ENCODE data around the gene PELI2.

PELI2 gene

GRCh38 chr14:56208520-56208919 lies 90.3 kb downstream of the PELI2 start:
- no peak for DNase-seq

- DNase-seq: no peak
These were observed 92.4 kb downstream of the PELI2 start for GRCh38 chr14:56210571-56210970.

- no peak for DNase-seq
These were observed 92.9 kb downstream of the PELI2 start for GRCh38 chr14:56211084-56211483.

- no peak for DNase-seq
These were observed 93.6 kb downstream of the PELI2 start for GRCh38 chr14:56211844-56212243.

GRCh38 chr14:56212521-56212920 lies 94.3 kb downstream of the PELI2 start:
- no peak for DNase-seq

GRCh38 chr14:56213306-56213705 lies 95.1 kb downstream of the PELI2 start:
- DNase-seq: no peak

GRCh38 chr14:56215180-56215579 lies 97.0 kb downstream of the PELI2 start:
- no peak for DNase-seq

- DNase-seq: no peak
These were observed 98.6 kb downstream of the PELI2 start for GRCh38 chr14:56216626-56217379.

- DNase-seq: no peak
These were observed 99.3 kb downstream of the PELI2 start for GRCh38 chr14:56217380-56218045.

GRCh38 chr14:56219666-56220413 lies 101.6 kb downstream of the PELI2 start:
- no peak for DNase-seq

GRCh38 chr14:56221382-56222128 lies 103.3 kb downstream of the PELI2 start:
- no peak for DNase-seq

GRCh38 chr14:56224229-56224628 lies 106.0 kb downstream of the PELI2 start:
- DNase-seq: no peak

- no peak for DNase-seq
These were observed 106.8 kb downstream of the PELI2 start for GRCh38 chr14:56224691-56225681.

GRCh38 chr14:56235388-56235787 lies 117.2 kb downstream of the PELI2 start:
- no peak for DNase-seq

GRCh38 chr14:56237398-56237797 lies 119.2 kb downstream of the PELI2 start:
- DNase-seq: no peak

- no peak for DNase-seq
These were observed 123.2 kb downstream of the PELI2 start for GRCh38 chr14:56241461-56241860.

GRCh38 chr14:56243110-56243509 lies 124.9 kb downstream of the PELI2 start:
- DNase-seq: no peak

- no peak for DNase-seq
These were observed 126.1 kb downstream of the PELI2 start for GRCh38 chr14:56244138-56244789.

- DNase-seq: no peak
These were observed 129.4 kb downstream of the PELI2 start for GRCh38 chr14:56247495-56248200.

GRCh38 chr14:56248442-56248841 lies 130.2 kb downstream of the PELI2 start:
- DNase-seq: no peak

- no peak for DNase-seq
These were observed 142.8 kb downstream of the PELI2 start for GRCh38 chr14:56261046-56261445.

Measured in left hindlimb (tissue), 1 donor.